C4-2B (cell line): ENCODE data around the gene GNB1.

Source experiments
- CTCF ChIP-seq: fragments of 450-650 bp; conservative IDR thresholded peaks from 2 replicates; pipeline ENCODE4 v1.5.1; 2017; ENCODE audit warnings: mild to moderate bottlenecking
- ZFX ChIP-seq: fragments of 450-650 bp; IDR thresholded peaks from 2 replicates; pipeline ENCODE4 v1.6.1; 2017

DNA sequence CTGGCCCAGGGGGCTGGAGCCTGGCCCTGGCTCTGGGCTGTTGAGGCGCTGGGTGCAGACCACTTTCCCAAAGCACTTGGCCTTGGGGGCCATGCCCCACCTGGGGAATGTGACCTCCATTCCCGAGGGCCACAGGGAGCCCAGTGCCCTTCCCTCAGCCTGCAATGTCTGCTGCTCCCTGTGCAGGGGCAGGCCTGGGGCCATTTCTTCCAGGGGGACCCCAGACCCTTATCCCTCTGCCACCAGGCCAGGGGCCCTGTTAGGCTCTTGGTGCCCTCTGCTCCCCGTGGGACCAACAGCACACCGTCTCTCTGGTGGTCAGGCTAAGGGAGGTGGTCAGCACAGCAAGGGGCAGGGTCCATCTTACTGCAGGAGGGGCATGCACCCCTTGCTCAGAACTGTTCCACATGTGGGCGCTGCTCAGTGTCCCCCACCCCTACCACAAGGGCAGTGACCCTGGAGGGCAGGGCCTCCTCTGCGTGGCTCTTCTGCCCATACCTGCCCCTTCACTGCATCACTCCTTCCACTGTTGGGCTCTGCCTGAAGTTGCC is 29.2 kb upstream of the GNB1 start:
- TF ChIP-seq CTCF (no peak), ZFX (no peak)
